GM19043 (cell line): ENCODE data around the gene RXRA.

Experiments
- ATAC-seq: cut with Tn5 transposase; IDR thresholded peaks from one replicate; pipeline ENCODE4 v1.9.1; 2021; ENCODE audit warnings: low read depth; ENCODE audit not compliant: unreplicated experiment

Gene RXRA

DNA sequence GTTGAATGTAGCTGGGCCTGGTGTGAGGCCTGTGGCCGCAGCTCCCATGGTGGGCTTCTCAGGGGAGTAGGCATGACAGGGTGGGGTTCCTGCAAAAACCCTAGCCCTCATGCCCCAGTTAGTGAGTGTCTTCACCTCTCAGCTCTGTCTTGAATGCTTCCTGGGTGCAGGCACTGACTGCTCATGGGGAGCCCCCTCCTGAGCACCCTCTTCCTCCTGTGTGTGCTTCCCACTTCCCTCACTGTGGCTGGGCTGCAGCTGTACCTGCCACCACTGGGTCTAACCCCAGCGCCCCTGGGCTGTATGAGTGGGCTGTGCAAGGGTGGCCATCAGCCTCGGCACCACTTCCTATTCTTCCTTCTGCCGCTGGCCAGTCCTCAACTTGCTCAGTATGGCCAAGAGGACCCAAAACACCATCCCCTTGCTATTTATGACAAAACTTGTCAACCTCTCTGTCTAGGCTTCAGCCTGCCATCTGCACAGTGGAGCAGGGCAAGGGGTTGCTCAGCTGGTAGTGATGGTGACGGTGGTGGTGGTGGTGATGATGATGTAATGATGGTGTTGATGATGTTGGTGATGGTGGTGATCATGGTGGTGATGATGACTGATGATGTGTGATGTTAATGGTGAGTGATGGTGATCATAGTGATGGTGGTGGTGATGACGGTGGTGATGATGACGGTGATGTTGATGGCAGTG, 67.5 kb downstream of the RXRA start:
- no peak for ATAC-seq

DNA sequence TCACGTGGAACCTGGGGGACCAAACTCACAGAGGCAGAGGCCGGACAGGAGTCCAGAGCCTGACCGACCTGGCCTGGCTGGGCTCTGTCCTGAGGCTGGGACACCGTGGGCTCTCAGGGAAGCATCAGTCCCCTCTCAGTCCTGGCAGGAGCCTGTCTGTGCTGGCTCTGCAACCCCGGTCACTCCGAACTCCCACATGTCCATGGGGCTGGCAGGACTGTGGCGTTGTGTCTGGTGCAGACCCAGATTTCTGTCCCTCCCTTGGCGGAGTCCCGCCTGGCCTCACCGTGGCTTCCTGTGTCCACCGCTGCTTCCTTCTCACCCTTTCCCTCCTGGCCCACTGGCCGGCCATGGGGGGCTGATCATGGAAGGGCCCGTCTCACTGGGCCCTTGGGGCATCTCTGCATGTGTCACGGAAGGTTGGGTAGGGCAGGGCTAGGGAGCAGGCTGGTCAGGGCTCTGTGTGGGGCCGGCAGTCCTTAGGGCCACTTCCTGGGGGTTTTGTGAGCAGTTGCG, 68.8 kb downstream of the RXRA start:
- ATAC-seq = no peak

DNA sequence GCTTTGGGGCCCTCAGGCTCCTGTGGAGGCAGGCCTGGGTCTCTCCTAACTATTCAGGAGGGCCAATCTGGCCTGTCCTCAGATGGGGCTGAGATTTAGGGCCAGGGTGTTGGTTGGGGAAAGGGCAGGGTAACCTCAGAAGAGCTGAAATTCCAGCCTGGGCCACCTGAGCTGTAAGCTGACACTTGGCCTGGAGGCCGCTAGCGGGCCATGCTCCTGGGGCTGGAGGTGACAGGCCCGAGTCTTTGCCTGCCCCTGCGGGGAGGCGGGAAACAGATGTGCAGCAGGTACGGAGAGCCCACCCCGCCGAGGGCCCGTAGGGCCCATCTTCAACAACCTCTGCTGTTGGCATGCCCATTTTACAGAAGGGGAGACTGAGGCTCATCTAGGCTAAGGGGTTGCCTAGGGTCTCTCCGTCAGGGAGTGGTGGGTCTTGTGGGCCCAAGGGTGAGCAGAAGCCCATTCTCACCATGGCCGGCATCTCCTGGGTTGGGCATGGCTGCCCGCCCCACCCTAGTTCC, 69.5 kb downstream of the RXRA start:
- ATAC-seq = no peak

DNA sequence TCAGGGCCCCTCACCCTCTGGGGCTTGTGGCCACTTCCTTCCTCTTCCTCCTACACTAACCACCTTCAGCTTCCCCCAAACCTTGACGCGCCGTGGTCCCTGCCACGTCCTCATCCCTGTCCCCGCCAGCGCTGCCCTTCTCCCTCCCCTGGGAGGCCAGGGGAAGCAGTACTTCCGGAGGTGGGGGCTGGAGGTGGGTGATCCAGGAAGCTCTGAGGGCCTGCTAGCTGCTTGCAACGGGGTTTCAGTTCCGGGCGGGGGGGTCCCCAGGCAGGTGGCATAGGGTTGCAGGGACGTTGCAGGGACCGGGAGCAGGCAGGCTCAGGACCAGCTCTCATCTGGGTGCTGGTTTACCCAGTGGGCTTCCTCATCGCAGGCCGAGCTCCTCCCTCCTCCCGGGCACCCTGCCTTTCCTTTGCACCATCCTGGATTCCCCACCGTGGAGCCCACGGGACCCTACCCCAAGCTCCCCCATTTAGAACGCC, 70.0 kb downstream of the RXRA start:
- no peak for ATAC-seq

DNA sequence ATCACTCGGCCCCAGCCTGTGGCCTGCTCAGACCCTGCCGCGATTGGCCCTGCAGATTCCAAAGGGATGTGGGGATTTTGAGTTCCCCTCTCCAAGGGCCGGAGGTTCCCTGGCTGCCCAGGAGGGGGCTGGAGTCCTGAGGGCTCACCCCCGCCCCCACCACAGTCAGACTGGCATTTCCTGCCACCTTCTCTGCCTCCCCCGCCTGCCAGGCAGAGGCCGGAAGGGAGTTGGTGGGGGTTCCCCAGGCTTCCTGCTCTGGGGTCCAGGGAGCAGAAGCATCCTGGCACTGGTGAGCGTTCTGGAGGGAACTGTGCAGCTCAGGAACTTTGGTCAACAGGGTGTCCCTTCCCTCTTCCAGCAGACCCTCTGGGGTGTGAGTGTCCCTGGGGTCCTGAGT, 70.6 kb downstream of the RXRA start:
- no peak for ATAC-seq

DNA sequence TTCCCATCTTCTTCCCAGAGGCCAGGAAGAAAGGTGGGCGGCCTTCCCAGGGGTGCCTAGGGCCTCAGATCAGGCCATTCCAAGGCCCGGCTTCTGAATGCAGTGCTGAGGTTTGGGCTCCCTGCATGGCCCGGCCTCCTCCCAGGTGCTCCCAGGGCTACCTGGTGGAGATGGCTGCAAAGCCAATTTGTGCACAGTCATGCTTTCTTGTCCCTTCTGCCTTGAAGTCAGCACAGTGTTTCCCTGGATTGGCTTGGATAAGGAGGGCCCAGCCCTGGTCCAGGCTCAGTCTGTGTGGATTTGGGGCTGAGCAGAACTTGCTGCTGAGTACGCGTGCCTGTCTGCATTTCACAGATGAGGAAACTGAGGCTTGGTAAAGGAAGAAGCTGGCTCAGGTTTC, 72.5 kb downstream of the RXRA start:
- ATAC-seq = no peak

DNA sequence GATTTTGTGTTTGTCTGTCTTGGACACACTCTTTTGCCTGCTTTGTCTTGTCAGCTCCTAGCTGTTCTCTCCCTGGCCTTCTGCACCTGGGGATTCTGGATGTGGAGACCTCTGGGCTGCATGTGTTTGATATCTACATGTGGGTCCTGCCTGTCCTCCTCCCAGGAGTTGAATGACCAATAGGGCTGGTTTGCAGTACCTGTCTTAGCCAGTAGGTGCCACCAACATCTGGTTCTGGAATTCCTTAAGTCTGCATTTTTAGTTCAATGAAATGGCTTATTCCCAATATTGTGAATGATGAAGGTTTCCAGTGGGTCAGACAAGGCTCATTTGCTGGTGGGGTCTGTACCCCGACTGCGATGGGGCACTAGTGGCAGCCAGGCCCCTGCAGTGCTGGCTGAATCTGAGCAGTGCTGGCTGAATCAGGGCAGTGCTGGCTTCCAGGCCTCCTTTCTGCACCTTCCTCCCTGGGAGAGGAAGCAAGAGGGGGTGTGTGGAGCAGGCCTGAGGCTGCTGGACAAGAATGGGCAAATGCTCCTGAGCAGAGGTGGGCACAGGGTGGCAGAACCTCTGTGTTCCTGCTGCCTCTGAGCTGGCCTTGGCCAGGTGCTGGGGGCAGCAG, 73.3 kb downstream of the RXRA start:
- no peak for ATAC-seq

DNA sequence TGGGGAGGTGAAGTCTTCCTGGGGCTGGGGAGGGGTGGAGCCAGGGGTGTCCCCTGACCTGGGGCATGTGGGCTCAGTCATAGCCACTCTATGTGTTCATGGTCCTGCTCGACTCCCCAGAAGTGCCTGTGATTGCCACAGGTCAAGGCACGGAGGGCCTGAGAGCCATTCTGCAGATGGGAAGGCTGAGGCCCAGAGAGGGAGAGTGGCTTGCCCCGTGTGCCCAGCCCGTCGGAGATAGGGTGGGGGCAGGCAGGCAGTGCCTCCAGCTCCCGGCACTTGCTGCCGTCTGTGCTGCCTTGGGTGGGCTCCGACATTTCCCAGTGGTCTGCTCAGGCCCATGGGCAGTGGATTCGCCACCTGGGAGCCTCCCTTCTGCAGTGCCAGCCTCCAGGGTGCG, 74.0 kb downstream of the RXRA start:
- ATAC-seq = no peak

DNA sequence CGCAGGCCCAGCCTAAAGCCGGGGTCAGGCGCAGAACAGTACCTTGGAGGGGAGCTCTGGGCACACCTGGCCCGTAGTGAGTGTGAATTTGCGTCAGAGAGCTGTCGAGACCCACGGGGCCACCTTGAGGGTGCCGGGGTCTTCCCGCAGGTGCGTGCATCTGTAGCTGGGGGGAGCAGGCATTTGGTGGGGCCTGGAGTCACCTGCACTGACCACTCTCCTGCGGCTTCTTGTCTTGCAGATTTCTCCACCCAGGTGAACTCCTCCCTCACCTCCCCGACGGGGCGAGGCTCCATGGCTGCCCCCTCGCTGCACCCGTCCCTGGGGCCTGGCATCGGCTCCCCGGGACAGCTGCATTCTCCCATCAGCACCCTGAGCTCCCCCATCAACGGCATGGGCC, 75.1 kb downstream of the RXRA start:
- ATAC-seq = no peak

DNA sequence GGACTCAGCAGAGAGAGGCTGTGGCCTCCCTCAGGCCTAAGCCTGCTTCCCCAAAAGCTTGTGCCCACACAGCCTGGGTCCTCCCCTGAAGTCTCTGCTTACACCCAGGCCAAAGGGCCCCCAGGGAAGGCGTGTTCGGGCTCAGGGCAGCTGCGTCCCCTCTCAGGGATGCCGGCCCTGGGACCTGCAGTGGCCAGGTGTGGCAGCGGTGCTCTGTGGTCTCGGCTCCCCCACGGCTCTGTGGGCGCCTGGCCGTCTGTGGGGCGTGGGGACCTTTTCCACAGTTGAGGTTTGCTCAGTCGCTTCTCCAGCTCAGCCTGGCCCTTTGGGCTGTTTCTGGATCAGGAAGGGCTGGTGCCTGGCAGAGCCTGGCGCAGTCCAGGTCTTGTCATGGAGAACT, 75.9 kb downstream of the RXRA start:
- ATAC-seq = no peak

DNA sequence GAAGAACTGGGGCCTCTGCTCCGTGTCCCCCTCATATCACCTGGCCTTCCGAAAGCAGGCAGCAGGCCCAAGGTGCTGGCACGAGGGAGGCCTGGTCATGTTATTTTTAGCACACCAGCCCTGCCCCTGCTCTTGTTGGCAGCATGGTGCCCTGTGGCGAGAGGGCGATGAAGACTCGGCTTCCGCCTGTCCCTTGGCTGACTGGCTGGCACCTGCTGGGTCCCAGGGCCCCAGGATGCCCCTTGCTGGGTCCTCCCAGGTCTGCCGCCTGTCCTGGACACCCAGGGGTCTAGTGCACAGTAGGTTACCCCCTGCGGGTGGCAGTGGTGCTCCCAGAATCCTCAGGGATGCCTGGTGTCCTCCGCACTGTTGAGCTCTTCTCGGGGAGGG, 77.0 kb downstream of the RXRA start:
- no peak for ATAC-seq

DNA sequence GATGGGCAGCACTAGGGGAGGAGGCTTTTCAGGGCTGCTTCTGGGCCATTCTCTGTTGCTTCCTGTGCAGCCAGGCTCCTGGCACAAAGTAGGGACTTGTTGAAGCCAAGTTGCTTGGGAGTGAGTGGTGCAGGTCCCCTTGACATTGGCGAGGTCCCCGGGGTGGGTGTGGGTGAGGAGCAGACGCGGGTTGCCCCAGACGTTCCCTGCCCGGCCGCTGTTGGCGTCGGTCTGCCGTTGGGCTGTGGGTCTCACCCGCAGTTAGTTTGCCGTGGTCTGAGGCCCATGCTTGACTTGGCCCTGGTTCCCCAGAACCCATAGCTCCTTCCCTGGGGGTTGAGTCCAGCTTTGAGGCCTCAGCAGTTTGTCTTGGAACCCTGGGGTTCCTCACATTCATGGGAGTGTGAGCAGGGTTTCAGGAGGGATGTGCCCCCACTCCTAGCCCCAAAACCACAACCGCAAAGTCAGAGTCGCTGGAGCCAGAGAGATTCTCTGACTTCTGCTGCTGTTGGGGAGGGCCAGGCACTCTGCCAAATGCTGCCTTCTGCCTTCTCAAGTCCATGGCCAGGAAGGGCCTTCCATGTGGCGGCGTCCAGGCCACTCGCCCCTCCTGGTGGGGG, 77.5 kb downstream of the RXRA start:
- ATAC-seq = no peak

DNA sequence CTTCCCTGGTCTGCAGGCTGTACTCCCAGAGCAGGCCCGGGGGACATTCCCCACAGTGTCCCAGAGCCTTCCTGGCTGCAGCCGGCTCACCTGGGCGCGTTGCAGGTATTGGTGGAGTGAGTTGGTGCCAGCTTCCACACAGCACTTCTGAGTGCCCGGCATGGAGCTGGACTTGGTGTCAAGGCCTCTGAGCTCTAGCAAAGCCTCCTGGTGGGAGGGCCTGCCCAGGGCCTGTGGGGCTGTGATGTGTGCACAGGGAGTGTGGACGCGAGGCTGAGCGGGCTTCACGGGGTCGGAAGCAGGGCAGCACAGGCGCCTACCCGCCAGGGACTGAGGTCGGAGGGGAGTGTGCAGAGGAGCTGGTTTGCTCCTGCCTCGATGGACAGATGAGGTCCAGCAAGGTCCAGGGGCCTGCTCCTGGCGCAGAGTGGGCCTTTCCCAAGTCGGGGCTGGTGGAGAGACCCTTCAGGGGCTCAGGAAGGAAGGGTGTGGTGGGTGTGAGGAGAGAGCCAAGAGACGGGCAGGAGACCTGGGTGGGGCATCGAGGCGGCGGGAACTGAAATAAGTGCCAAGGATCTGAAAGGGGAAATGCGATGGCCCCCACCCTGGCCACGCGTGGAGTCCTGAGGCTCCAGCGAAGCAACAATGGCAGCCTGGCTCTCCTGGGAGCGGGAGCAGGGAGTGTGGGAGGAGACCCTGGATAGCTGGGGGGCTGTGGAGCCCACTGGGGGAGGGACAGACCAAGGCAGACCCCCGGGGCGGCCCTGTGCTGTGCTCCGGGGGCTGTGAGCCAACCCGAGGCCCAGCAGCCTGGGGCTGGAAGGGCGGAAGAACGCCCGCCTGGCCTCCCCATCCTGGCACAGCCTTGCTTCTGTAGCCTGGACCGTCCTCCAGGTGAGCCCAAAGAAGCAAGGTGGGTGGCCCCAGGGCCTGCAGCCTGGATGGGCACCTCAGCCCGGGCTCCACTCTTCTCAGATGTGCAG, 78.4 kb downstream of the RXRA start:
- no peak for ATAC-seq

DNA sequence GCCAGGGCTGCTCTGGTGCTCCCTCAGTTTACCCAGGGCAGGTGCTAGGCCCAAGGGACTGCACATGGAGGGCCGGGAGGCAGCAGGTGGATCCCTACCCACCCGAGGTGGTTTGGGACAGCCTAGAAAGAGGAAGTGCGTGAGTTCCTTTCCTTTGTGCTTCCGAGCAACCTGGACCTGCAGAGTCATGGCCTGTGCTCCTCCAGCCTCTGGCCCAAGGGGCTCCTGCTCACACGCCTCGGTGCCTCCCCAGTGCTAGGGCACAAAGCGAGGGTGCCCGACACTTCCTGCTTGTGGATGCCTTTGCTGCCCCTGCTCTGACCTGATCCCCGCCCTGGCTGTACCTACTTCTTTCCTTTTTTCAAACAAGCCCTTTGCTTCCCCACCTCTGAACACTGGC, 79.3 kb downstream of the RXRA start:
- no peak for ATAC-seq

DNA sequence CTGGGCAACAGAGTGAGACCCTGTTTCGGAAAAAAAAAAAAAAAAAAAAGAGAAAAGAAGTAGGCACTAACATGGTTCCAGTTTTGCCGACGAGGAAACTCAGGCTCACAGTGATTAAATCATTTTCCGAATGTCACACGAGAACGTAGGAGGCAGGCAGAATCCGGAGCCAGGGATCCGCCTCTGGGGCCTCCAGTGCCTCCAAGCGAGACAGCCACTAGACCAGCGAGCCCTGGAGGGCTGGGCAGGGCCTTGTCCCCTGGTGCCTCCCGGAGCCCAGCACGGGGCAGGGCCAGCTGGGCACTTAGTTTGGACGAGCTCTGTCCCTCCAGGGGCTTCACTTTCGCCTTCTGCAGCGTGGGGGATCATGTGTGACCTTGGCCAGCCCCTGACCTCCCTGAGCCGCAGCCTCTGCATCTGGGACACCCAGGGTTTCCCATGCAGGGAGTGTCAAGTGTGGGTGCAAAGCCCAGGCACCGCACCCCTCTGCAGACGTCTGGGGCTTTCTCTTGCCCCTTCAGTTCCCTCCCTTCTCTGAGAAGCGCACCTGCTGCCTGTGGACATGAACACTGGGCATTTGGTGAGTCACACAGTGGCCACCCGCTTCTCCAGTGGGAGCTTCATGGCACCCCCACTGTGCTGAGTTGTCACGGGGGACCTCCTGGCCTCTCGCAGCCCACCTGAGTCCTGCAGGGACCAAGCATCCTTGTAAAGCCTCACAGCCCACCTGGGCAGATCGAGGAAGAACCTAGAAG, 80.3 kb downstream of the RXRA start:
- no peak for ATAC-seq

DNA sequence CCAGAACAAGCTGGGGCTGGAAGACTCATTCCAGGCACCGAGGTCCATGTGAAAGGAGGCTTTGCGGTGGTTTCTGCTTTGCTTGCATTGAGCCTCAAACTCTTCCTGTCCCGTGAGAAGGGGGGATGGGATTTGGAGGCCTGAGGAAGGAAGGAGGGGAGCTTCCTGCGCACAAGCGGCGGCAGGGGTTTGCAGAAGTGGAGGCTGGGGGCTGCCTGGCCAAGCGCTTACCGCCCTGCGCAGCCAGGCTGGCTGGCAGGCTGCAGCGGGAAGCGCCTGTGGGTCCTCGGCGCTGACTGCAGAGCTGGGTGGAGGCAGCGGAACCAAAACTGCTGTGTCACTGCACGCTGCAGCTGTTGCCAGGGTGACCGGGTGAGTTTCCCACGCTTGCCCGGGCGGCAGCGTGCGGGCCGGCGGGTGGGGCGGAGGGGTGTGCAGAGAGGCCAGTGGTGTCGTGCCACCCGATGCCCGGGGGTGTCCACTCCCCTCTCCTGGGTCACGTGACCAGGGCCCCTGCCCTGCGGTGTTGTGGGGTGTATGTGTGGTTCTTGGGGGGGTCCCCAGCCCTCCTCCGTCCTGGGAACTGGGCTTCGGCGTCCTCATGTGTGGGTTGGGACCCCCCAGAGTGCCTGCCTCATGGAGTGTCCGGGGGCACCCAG, 81.0 kb downstream of the RXRA start:
- peak; percentile 61 for ATAC-seq

DNA sequence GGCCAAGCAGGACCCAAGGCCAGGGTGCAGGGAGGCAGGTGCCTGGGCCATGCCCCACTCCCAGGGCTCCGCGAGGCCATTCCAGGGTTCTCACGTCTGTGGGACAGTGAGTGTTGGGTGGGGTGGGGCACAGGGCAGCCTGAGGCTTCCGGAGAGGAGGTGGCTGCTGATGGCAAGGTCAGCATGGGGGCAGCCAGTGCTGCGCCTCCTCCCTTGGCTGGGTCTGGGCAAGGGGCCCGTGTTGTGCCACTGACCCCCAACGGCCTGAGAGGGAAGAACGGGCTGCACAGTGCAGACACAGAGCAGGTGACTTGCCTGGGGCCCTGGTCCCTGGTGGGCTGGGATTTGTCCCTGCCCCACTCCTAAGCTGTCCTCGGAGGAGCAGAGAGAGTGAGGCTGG, 82.1 kb downstream of the RXRA start:
- ATAC-seq = no peak

DNA sequence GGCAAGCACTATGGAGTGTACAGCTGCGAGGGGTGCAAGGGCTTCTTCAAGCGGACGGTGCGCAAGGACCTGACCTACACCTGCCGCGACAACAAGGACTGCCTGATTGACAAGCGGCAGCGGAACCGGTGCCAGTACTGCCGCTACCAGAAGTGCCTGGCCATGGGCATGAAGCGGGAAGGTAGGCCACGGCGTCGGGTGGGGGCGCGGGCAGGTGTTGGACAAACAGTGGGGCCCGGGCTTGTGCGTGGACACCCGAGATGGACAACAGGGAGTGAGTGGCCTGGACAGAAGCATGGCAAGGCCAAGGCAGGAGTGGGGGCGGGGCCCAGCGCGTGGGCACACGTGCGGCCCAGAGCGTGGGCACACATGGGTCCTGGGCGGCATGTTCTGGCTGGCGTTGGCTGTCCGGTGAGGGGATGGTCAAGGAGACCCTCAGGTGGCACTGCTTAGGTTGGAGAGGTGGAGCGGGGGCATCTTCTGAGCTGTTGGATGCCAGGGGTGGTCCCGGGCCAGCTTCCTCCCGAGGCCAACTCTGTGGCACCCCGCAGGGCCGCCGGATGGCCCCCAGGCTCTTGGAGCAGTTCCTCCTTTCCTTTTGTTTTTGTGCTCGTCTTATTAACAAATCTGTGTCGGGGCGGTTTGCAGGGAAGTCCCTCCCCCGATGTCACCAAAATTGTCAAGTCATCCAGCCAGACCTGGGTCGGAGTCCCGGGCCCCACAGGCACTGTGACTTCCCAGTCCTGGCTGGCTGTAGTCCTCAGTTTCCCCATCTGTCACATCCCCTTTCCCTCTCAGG, 82.9 kb downstream of the RXRA start:
- no peak for ATAC-seq
